NCI-H1930 (cell line): Measurements from ENCODE around the gene RAB20.
A peak's percentile ranks its signal among the peaks of the same experiment; 100 is the strongest.
"Not testable (repeated sequence)": the region's sequence is repeated elsewhere in the genome, so short reads cannot be mapped to it uniquely, and the experiment has no call there.

Experiments used
- DNase-seq, 2 experiments: peaks; one replicate each; lab custom pipeline; 2025; lab: John Stamatoyannopoulos, UW

RAB20 gene

DNA sequence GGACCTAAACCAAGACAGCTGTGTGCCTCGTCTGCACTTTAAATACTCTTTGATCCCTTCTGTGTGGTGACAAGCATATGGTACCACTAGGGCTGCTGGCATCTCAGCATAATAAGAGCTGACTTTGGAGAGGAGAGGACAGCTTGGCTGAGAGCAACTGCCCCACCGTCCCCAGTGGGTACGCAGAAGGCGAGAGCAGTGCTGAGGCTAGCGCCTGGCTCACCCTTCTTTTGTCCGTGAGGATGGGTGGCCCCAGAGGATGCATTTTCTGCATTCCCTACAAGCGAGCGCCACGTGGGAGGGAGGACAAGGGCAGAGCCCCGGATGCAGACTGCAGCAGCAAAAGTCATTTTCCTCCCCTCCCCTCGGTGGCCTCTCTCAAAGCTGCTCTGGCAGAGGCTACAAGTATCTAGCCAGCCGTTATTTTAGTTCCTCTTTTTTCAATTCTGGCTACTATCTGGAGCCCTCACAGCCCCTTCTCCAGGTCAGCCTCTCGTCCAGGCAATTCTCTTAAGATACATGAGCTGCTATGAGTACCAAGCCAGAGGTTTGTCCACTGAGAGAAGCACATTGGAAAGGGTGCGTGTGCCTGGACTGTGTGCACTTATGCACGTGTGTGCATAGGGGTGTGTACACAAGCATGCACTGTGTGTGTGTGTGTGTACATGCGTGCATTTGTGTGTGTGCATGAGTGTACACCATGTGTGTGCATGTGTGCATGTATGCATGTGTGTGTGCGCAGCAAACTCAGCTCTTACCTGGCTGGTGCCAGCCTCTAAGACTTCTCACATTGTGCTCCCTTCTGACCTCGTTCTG, 51.3 kb downstream of the RAB20 start:
- no peak for DNase-seq

DNA sequence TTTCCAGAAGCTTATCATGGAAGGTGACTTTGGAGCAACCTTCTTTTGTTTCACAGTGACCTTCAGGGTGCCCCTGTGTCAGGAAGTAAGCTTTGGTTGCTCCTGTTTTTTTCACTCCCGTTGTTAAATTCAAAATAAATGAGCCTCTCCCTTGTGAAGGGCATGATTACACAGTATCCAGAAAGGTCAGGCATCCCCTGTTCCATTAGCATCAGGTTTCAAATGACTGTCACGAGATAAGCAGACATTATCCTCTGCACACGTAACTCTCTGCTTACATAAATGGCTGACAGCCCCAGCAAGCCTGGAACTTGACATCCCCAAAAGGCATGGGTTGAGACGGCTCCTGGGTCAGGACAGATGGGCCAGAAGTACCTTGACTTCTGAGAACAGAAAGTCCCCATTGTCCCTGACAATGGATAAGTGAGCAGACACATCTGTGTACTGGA, 52.0 kb downstream of the RAB20 start:
- DNase-seq = no peak

DNA sequence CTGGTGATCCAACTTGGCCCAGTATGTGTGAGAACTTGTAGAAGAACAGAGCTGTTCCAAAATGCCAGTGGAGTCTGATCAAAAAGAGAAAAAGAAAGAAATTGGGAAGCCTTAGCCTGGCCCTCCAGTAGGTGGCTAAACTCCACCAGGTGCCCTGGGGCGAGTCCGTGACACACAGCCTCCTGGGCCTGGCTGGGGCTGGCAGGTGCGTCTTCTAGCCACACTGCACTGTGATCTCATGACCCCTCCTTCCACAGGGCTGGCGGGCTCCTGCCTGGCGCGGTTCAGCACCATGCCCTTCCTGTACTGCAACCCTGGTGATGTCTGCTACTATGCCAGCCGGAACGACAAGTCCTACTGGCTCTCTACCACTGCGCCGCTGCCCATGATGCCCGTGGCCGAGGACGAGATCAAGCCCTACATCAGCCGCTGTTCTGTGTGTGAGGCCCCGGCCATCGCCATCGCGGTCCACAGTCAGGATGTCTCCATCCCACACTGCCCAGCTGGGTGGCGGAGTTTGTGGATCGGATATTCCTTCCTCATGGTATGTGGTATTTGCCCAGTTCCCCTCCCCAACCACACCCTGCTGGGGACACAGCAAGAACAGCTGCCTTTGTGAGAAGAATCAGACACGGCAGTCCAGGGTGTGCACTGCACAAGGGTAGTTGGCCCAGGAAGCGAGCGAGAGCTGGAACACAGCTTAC, 53.7 kb downstream of the RAB20 start:
- DNase-seq = no peak

DNA sequence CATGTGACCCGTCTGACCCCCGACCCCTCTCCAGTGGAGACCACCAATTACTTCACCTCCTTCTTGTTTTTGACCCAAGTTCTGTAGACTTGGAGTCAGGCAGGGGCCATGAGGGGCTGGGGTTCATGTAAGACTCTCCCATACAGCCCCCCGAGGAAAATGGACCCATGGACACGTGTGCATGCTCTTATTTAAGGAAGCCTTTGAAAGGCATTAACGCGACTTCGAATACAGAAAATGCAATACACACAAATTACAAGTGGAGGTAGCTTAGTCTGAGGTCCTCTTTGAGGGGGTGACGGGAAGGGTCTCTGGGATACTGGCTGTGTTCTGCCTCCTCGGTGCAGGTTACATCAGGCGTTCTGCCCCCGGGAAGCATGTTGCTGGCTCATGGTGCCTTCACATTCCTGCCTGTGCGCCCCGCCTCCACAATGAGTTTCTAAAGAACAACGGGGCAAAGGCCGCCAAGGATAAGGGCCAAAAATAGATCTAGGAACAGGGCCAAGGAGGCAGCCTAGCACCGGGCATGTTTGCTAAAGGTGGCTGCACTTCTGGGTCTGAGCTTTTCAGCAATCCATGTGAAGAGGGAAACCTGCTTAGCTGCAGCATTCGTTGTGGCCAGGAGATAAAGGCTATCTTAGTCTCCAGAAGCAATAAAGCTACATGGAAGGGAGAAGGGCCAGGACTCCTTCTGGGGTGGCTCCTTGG, 54.5 kb downstream of the RAB20 start:
- DNase-seq = no peak

DNA sequence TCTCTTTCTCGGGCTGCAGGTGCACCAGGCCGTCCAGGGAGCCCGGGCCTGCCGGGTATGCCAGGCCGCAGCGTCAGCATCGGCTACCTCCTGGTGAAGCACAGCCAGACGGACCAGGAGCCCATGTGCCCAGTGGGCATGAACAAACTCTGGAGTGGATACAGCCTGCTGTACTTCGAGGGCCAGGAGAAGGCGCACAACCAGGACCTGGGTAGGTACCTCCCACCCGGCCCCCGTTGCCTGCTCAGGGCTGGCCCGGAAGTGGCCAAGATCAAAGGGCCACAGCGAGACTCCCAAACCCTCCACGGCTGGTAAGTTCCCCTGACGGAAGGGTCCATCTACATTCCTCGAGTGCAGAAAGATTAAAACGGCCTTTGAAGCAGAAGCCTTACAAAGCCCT, 55.1 kb downstream of the RAB20 start:
- DNase-seq = no peak

DNA sequence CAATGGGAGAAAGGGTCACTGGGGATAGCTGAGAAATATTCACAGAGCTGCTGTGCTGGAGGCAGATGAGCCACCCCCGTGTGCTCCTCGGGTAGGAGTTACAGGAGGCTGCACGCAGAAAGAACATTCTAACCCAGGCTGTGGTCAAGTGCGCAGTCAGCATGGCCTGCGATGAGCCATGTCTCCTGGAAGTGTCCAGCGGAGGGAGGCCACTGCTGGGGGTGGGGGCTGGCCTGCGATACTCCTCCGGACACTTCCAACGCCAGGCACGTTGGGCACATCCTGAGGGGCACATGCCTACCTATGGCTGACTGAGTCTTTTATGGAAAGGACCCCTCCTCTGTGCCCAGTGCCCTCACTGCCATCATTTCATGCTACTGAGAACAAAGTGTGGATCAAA, 55.9 kb downstream of the RAB20 start:
- DNase-seq = no peak

DNA sequence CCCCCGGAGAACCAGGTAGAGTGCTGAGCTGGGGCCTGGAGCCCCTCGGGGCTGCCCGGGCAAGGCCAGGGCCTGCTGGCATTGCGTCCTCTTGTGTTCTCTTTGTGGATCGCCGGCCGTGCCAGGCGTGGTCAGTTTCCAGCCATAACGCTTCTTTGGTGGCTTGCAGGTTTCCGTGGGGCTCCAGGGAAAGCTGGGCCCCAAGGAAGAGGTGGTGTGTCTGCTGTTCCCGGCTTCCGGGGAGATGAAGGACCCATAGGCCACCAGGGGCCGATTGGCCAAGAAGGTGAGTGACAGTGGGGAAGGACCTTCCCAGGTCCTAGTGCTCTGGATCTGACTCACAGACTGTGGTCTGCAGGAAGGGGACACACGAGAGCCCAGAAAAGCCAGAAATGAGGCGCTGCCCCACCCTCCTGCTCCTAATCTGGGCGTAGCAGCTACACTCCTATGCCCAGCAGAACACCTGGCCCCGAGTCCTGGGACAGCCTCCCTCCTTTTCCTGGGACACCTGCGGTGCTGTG, 57.5 kb downstream of the RAB20 start:
- DNase-seq = no peak

DNA sequence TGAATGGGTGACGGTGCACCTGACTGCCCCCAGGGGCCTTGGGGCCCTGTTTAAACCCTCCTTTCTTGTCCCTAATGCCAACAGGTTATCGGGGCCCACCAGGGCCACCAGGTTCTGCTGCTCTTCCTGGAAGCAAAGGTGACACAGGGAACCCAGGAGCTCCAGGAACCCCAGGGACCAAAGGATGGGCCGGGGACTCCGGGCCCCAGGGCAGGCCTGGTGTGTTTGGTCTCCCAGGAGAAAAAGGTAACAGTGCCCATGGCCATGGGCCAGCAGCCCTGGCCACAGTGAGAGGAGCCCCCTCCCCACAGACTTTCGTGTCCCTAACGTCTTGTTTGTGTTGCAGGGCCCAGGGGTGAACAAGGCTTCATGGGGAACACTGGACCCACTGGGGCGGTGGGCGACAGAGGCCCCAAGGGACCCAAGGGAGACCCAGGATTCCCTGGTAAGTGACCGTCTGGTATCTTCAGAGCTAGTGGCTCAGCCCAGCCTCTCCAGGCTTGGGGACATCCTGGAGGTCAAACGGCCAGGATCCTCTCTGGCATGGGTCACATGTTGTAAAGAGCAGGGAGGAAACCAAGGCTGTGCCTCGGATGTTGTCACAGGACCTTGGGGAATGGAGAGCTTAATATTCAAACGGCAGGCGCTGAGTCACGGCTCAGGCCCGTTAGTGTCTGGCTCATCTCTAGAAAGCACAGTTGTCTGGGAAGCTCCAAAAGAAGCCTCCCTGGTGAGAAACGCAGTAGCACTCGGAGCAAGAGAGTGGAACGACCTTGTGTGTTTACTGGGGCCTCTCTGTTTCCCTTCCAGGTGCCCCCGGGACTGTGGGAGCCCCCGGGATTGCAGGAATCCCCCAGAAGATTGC, 58.3 kb downstream of the RAB20 start:
- no peak for DNase-seq

DNA sequence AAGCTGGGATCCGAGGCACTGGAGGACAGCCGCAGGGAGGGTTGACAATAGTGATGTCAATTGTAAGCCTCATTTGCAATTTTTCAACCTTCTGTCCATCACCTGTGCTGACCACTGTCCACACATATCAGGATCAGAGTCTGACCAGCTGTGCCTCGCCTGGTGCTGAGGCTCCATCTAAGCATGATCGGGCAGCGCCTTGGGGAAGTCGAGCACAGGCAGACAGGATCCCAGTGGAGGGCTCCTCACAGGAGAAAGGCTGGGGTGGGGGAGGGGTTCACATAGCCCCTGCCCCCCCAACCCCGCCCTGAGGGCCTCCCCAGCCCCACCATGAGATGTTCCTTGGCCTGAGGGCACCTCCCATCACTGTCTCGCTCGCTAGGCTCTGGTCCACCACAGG, 60.3 kb downstream of the RAB20 start:
- no peak for DNase-seq

DNA sequence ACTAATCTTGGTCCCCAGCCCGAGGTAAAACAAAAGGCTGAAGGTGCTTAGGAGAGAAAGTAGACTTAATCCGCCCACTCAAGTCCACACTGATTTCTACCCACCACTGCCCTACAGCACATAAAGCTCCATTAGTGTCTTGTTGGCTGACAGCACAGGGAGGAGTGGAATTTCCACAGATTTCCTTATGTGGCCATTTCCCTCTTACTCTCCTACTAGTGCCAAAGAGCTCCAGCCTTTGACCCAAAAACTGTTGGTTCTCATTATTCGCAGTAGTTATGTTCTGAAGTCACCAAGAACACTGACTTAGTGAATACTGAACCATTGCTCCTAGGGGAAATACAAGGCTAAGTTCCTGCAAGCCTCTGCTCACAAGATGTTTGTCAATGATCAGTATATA, 61.2 kb downstream of the RAB20 start:
- no peak for DNase-seq

DNA sequence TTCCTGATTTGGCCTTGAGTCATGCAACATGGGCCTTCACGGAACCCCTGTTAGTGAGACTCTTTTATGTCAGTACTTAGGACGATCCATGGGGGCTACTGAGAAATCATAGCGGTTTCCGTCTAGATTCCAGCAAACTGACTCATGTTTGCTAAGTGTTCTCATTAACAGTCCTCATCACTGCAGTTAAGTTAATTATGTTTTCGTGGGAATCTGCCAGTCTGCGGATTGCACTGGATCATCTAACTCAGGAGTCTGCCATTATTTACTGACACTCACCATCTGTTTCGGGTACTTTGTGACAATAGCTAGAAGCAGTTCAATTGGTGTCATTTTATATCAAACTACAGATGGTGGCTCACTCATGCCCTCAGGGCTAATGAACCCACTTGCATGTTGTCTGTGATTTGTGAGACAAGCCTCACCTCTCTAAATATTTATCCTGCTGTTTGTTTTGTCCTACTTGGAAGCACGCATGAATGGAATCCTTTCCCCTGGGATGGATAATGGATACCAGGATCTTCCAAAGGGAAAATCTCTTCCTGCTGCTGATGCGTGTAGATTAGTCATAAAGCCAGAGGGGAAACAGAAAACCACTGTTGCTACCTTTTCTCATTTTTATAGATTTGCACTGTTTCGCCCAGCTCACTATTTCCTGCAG, 61.8 kb downstream of the RAB20 start:
- DNase-seq = peak; percentile 73 to 86

DNA sequence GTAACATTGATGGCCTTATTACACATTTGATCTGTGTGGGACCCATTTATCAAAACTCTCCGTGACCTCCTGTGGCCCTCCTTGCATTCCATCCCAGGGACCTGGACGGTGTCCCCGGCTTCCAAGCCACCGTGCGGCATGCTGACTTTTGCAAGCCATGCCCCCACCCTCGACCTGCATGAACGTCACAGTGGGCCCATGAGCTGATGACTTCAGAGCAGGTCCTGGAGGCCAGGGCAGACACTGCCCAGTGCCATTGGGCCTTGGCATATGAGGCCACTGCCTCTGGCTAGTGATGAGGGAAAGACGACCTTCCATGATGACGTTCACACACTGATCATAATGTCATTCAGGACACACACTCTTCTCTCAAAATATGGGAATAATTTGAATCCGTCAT, 62.8 kb downstream of the RAB20 start:
- no peak for DNase-seq

DNA sequence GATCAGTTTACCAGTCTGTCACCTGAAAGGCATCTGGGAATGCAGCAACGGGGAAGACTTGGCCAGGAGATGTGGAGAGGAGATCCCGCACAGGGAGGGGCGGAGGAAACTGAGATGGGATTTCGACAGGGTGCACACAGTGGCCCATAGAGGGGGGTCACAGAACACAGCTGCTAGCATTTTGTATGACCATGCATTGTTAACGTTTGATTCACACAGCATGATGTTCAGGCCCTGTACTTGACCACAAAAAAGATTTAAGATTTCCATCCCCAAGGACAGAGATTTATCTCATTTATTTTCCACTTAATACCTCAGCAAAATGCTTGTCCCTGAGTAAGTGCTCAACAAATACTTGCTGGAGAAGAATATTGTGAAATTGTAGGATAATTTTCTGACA, 63.2 kb downstream of the RAB20 start:
- DNase-seq = no peak

DNA sequence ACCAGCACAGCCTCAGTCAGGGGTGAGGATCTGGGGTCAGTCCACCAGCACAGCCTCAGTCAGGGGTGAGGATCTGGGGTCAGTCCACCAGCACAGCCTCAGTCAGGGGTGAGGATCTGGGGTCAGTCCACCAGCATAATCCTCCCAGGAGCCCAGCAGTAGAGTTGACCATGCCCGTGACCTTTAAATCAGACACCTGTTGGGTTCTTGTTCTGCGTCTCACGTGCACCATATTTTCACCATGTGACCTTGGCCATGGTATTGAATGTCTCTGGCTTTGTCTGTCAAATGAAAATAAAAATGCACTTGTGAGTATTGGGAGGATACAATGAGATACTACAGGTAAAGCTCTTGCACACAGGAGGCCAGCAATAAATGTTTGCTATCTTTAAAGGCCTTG, 63.6 kb downstream of the RAB20 start:
- DNase-seq = not testable (repeated sequence)

DNA sequence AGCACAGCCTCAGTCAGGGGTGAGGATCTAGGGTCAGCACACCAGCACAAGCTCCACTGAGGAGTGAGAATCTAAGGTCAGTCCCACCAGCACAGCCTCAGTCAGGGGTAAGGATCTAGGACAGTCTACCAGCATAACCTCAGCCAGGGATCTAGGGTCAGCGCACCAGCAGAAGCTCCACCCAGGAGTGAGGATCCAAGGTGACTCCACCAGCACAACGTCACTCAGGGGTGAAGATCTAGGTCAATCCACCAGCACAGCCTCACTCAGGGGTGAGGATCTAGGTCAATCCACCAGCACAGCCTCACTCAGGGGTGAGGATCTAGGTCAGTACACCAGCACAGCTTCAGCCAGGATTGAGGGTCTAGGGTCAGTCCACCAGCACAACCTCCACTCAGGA, 64.5 kb downstream of the RAB20 start:
- DNase-seq = no peak

DNA sequence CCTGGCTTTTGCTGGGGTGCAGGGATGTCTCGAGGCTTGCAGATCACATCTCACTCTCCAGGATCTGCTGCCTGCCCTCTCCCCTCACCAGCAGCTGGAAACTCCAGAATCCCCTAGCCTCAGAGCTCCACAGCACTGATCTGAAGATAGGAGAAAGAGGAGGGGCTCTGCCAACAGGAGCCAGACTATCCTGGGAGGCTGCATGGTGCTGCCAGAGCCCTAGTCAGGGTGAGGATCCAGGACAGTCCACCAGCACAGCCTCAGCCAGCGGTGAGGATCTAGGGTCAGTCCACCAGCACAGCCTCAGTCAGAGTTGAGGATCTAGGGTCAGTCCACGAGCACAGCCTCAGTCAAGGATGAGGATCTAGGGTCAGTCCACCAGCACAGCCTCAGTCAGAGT, 65.2 kb downstream of the RAB20 start:
- no peak for DNase-seq

DNA sequence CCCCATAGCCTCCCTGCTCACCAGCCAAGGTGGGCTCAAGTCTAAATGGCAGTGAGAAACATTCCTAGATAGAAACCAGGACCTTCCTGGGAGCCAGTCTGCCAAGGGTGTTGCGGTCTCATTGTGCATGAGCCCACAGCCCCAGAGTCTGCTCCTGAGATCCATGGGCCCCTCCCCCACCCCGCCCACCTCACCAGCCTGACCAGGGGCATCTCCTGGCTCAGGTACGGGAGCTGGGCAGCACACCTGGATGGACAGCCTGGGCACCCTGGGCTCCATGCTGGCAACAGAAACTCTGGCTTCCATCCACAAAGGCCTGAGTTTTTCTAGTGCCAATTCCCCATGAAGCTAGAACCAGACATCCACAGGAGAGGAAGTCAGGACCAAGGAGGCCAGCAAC, 65.6 kb downstream of the RAB20 start:
- DNase-seq = no peak

DNA sequence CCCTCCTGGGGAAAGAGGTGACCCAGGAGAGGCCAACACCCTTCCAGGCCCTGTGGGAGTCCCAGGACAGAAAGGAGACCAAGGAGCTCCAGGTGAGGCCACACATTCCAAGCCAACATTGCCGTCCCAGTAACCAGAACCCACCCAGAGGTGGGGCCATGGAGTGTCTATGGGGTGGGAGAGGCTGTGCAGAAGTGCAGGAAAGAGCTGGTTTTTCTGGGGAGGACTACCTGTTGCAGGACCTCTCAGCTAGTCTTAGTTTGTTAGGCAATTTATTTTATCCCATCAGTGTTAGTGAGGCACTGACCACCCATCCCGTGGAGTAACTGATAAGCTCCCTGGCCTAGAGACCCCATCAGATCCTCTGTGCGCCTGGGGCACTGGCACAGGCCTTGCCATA, 66.1 kb downstream of the RAB20 start:
- no peak for DNase-seq

DNA sequence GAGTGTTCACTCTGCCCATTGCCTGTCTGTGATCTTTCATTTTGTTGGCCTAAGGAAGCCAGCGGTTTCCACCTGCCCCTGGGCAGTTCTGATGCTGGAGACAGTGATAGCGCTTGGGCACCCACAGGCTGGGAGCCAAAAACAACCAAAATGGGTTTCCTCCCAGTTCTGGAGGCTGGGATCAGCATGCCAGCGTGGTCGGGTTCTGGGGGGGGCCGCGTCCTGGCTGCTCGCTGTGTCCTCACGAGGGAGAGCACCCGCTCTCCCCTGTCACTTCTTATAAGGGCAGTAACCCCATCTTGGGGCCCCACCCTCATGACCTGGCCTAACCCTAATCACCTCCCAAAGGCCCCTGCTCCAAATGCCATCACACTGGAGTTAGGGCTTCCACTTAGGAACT, 67.9 kb downstream of the RAB20 start:
- DNase-seq = no peak

DNA sequence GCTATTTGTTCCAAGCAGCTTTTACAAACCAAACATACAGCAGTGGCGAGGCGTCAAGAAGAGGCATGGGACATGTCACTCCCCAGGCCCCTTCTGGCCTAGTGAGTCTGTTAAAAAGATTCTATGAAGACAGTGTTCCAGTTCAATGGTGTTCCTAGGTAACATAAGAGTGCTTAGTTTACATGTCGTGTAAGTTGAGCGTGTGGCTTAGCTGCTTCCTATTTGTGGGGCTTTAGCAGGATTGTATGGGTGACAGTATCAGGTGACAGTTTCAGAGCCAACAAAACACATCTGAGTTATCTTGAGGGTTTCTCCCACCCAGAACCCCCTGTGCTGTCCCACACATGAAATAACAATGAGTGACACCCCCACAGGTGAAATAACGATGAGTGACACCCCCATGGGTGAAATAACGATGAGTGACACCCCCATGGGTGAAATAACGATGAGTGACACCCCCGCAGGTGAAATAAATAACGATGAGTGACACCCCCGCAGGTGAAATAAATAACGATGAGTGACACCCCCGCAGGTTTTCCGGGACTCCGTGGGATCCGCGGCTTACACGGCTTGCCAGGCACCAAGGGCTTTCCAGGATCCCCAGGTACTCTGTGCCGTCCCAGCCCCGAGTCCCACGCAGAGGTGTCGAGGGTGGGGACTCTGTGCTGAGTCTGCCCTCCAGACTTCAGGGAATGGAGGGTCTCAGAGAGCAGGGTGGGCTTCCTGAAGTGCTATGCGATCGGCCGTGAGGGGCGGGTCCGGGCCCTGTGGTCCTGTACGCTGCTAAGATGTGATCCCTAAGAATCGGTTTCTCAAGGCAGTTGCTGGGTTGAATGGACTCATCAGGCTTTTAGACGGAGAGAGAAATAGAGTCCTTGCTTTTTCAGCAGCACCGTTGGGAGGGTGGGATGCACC, 68.6 kb downstream of the RAB20 start:
- no peak for DNase-seq
